ENCODE measurements around the gene RINL. TPM values are rescaled to one million over a fixed set of nuclear protein-coding genes. Genes with fewer than 3 reads are reported as not detected.

Gene RINL
- total RNA-seq, 4 donors from 2014 or later, result 4.6 to 10.4 (median 6.6) TPM

DNA sequence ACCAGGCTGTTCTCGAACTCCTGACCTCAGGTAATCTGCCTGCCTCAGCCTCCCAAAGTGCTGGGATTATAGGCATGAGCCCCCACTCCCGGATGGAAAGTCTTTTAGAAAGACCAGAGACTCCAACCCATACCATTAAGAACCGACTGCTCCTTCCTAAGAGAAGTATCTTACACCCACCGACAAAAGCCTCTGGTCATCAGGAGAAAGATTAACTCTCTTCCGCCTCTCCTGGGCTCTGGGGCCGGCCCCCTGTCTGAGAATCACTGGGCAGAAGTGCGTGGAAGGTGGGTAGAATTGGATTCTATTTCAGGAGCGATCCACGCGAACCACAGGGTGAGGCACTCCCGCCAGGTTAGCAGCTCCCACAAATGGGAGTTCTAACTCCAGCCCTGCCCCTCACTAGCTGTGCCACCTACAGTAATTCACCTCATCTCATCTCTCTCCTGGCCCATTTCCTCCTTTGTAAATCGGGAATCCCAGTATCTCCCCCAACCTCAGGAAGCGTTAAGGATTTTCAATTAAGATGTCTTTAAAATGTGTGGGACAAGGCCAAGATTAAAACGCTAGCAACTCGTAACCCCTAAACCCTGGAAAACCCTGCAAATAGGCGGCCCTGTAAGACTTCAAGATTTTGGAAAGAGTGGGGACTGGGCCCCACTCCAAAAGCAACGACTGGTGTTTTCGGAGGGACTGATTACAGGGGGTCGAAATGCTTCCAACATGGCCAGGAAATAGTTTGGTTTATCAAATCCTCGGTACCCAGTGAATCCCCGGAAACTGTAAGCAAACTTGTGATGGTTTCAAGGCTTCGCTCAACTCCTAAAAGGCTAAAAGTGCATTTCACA lies 29.6 kb downstream of the RINL start:
- no peaks in the 10 kb centered on the region for H3K27me3 ChIP-seq
- H3K4me3 ChIP-seq, result peak overlapping the region; percentile 82 to 98 (median 94)
- intact Hi-C loops (cut with DNase I), result loop anchor here (5.0 kb wide), 1 partner anchor 201 kb away; the partner anchor contains the start of gene ACTN4
- peaks cover 39 to 47% (median 45%) of the 10 kb centered on the region in 4 donors for H3K36me3 ChIP-seq
- H3K27ac ChIP-seq (replicated peaks in 1 of 4), result peak overlapping the region; percentile 100
- H3K4me1 ChIP-seq, result peaks cover 51 to 77% (median 69%) of the 10 kb centered on the region in 4 donors
- TF ChIP-seq, protein P1, sequence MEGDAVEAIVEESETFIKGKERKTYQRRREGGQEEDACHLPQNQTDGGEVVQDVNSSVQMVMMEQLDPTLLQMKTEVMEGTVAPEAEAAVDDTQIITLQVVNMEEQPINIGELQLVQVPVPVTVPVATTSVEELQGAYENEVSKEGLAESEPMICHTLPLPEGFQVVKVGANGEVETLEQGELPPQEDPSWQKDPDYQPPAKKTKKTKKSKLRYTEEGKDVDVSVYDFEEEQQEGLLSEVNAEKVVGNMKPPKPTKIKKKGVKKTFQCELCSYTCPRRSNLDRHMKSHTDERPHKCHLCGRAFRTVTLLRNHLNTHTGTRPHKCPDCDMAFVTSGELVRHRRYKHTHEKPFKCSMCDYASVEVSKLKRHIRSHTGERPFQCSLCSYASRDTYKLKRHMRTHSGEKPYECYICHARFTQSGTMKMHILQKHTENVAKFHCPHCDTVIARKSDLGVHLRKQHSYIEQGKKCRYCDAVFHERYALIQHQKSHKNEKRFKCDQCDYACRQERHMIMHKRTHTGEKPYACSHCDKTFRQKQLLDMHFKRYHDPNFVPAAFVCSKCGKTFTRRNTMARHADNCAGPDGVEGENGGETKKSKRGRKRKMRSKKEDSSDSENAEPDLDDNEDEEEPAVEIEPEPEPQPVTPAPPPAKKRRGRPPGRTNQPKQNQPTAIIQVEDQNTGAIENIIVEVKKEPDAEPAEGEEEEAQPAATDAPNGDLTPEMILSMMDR (IDR thresholded peaks at IDR 0.05), result no peak
- TF ChIP-seq POLR2A (IDR thresholded peaks at IDR 0.05; ENCODE audit: low read depth) (no peak), EP300 (IDR thresholded peaks at IDR 0.05) (no peak), POLR2AphosphoS5 (IDR thresholded peaks at IDR 0.05) (no peak)
- 19% methylated on average over 22 of the region's 22 CpGs for WGBS
- no peaks in the 10 kb centered on the region for H3K9me3 ChIP-seq
- no peak for DNase-seq (ENCODE audit: extremely low spot score)

DNA sequence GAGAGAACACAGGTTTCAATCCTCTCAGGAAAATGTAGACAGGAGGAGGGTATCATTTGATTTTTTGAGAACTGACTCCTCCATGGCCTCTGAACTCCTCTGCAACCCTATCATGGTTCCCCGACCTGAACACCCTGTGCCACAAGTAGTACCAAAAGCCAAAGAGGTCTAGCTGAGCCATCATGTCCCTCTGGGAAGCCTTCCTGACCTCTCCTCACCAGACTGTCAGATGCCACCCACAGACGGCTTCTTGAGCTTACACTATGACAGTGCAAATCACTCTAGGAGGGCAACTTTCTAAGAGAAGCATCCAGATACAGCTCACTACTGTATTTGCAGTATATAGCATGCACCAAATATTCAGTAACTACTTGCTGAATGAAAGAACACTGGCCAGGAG lies 32.0 kb downstream of the RINL start:
- H3K27ac ChIP-seq (replicated peaks in 1 of 4), result no peak overlapping the region
- no peaks in the 10 kb centered on the region for H3K9me3 ChIP-seq
- intact Hi-C loops (cut with DNase I), result loop anchor here (5.0 kb wide), 1 partner anchor 199 kb away; the partner anchor contains the start of gene ACTN4
- no peak for TF ChIP-seq POLR2AphosphoS5 (IDR thresholded peaks at IDR 0.05)
- TF ChIP-seq EP300 (IDR thresholded peaks at IDR 0.05), result no peak
- TF ChIP-seq, protein P1 (IDR thresholded peaks at IDR 0.05), result no peak
- no peak for TF ChIP-seq POLR2A (IDR thresholded peaks at IDR 0.05; ENCODE audit: low read depth)
- no peak for DNase-seq (ENCODE audit: extremely low spot score)
- no peaks in the 10 kb centered on the region for H3K27me3 ChIP-seq
- WGBS, result 65% methylated on average over 2 of the region's 2 CpGs
- H3K4me1 ChIP-seq, result peaks cover 43 to 74% (median 63%) of the 10 kb centered on the region in 4 donors
- no peak overlapping the region for H3K4me3 ChIP-seq
- H3K36me3 ChIP-seq, result peaks cover 63 to 72% (median 69%) of the 10 kb centered on the region in 4 donors

DNA sequence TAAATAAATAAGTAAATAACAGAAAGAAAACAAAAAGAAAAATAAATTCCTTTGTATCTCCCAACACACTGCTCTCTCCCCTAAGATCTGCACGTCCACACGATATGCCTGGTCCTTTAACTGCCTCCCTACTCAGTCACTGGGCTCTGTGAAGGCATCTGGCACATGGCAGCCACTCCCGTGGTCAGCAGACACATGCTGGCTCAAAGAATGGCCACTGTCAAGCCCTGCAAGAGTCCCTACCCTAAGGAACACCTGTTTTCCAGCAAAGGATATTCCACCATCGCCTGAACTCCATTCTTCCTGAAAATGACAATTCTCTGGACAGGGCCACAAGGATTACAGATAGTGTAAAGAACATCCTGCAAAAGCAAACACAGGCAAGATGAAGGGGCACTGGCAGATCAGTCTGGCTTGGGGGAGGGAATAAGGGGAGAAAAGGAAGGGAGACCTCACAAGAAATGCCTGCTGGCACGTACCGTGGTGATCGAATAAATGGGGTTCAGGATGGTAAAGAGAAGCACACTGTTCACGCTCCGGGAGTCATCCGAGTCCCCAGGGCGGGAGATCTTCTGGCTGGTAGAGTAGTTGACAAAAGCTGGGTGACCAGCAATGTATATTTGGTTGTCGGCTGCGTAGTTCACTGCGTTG lies 32.6 kb downstream of the RINL start:
- WGBS, result 84% methylated on average over 14 of the region's 14 CpGs
- DNase-seq (ENCODE audit: extremely low spot score), result no peak
- TF ChIP-seq, protein P1 (IDR thresholded peaks at IDR 0.05), result no peak
- no peak for TF ChIP-seq POLR2A (IDR thresholded peaks at IDR 0.05; ENCODE audit: low read depth)
- TF ChIP-seq POLR2AphosphoS5 (IDR thresholded peaks at IDR 0.05), result no peak
- no peak for TF ChIP-seq EP300 (IDR thresholded peaks at IDR 0.05)
- Histone ChIP-seq H3K27ac (replicated peaks in 1 of 4) (peak overlapping the region in 1 of 4 donors; percentile 20), H3K27me3 (no peaks in the 10 kb centered on the region), H3K36me3 (peaks cover 69 to 78% (median 75%) of the 10 kb centered on the region in 4 donors), H3K4me1 (peaks cover 40 to 75% (median 58%) of the 10 kb centered on the region in 4 donors), H3K9me3 (no peaks in the 10 kb centered on the region), H3K4me3 (no peak overlapping the region)
- intact Hi-C loops (cut with DNase I), result loop anchor here (5.0 kb wide), 1 partner anchor 198 kb away; the partner anchor contains the start of gene ACTN4

DNA sequence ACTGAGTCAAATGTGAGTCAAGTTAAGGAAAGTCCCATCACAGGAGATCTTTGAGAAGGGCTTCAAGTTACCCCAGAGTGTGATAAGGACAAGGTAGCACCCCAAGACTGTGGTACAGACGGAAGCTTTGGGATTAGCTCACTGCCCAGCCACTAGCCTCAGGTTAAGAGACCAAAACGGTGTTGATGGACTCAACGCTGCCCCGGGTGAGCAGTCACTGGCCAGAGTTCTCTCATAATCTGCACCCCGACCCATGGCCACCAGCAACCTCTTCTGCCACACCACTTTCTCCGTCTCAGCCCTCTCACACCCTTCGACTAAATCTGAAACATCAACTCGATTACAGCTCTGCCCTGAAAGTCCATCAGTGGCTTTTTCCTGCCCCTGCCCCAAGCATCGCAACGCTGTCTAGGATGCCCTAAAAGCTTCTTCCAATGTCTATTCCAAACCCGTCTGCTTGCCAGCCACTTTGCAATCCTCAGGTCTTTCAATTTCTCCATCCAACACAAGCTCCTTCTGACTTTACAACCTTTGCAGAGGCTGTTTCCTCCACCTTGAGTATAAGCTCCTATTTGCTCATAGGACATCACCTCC lies 33.9 kb downstream of the RINL start:
- Histone ChIP-seq H3K36me3 (peaks cover 83 to 91% (median 88%) of the 10 kb centered on the region in 4 donors), H3K27me3 (no peaks in the 10 kb centered on the region), H3K4me3 (no peak overlapping the region), H3K9me3 (no peaks in the 10 kb centered on the region), H3K4me1 (peaks cover 40 to 75% (median 58%) of the 10 kb centered on the region in 4 donors), H3K27ac (replicated peaks in 1 of 4) (no peak overlapping the region)
- DNase-seq (ENCODE audit: extremely low spot score), result no peak
- intact Hi-C loops (cut with DNase I), result no loop called here
- 87% methylated on average over 11 of the region's 11 CpGs for WGBS
- TF ChIP-seq POLR2A (IDR thresholded peaks at IDR 0.05; ENCODE audit: low read depth) (no peak), POLR2AphosphoS5 (IDR thresholded peaks at IDR 0.05) (no peak), EP300 (IDR thresholded peaks at IDR 0.05) (no peak)
- TF ChIP-seq, protein P1 (IDR thresholded peaks at IDR 0.05), result no peak

All from esophagus muscularis mucosa (tissue), 4 donors.